ENCODE data around the gene MACROD2.

Gene MACROD2

GRCh38 chr20:14336686-14337085, 341.4 kb downstream of the MACROD2 start:
- no peak for DNase-seq (ENCODE audit: low spot score)

GRCh38 chr20:14337400-14338171, 342.3 kb downstream of the MACROD2 start, which contains the start of gene FLRT3:
TSS of gene FLRT3 (minus strand) at chr20:14337612. CDS start at chr20:14327506, 10,106 bp downstream.
- no peak for DNase-seq (ENCODE audit: low spot score)

GRCh38 chr20:14341801-14342200, 346.5 kb downstream of the MACROD2 start:
- DNase-seq (ENCODE audit: low spot score): no peak

- no peak for DNase-seq (ENCODE audit: low spot score)
Observed at GRCh38 chr20:14342918-14343317, 347.6 kb downstream of the MACROD2 start.

- DNase-seq (ENCODE audit: low spot score): no peak
Observed at GRCh38 chr20:14343491-14344065, 348.3 kb downstream of the MACROD2 start.

- DNase-seq (ENCODE audit: low spot score): no peak
Observed at GRCh38 chr20:14344746-14345145, 349.4 kb downstream of the MACROD2 start.

- no peak for DNase-seq (ENCODE audit: low spot score)
Observed at GRCh38 chr20:14355791-14356190, 360.5 kb downstream of the MACROD2 start.

GRCh38 chr20:14360416-14360815, 365.1 kb downstream of the MACROD2 start:
- DNase-seq (ENCODE audit: low spot score): no peak

- DNase-seq (ENCODE audit: low spot score): no peak
Observed at GRCh38 chr20:14361509-14362345, 366.4 kb downstream of the MACROD2 start.

GRCh38 chr20:14374196-14374595, 378.9 kb downstream of the MACROD2 start:
- DNase-seq (ENCODE audit: low spot score): no peak

- no peak for DNase-seq (ENCODE audit: low spot score)
Observed at GRCh38 chr20:14375416-14375985, 380.2 kb downstream of the MACROD2 start.

- DNase-seq (ENCODE audit: low spot score): no peak
Observed at GRCh38 chr20:14378326-14378725, 383.0 kb downstream of the MACROD2 start.

- DNase-seq (ENCODE audit: low spot score): no peak
Observed at GRCh38 chr20:14383335-14383734, 388.0 kb downstream of the MACROD2 start.

- DNase-seq (ENCODE audit: low spot score): no peak
Observed at GRCh38 chr20:14384416-14385175, 389.3 kb downstream of the MACROD2 start.

- no peak for DNase-seq (ENCODE audit: low spot score)
Observed at GRCh38 chr20:14385176-14385740, 389.9 kb downstream of the MACROD2 start.

- DNase-seq (ENCODE audit: low spot score): no peak
Observed at GRCh38 chr20:14386726-14387125, 391.4 kb downstream of the MACROD2 start.

- DNase-seq (ENCODE audit: low spot score): no peak
Observed at GRCh38 chr20:14401479-14402138, 406.3 kb downstream of the MACROD2 start.

- no peak for DNase-seq (ENCODE audit: low spot score)
Observed at GRCh38 chr20:14404515-14404914, 409.2 kb downstream of the MACROD2 start.

GRCh38 chr20:14406495-14406894, 411.2 kb downstream of the MACROD2 start:
- no peak for DNase-seq (ENCODE audit: low spot score)

GRCh38 chr20:14407336-14407735, 412.0 kb downstream of the MACROD2 start:
- no peak for DNase-seq (ENCODE audit: low spot score)
